IPS-NIHi11 (cell line): ENCODE data around the gene VBP1.
"Not testable (repeated sequence)": the region's sequence is repeated elsewhere in the genome, so short reads cannot be mapped to it uniquely, and the experiment has no call there.

ENCODE experiments used
- DNase-seq: peaks from one replicate; pipeline ENCODE4 v3.0.0; 2012; ENCODE audit warnings: mixed read lengths, low spot score

VBP1 gene

GRCh38 chrX:155216179-155216939 lies at the start of gene VBP1:
Gene VBP1, plus strand, starts transcription at chrX:155216460. Its CDS starts 23 bp downstream, at chrX:155216483.
- DNase-seq, result peak; percentile 91

GRCh38 chrX:155169881-155170280 lies 46.4 kb upstream of the VBP1 start:
- no peak for DNase-seq

- no peak for DNase-seq
Observed at GRCh38 chrX:155179346-155179997, 36.8 kb upstream of the VBP1 start.

- no peak for DNase-seq
Observed at GRCh38 chrX:155188786-155189185, 27.5 kb upstream of the VBP1 start.

- DNase-seq, result no peak
Observed at GRCh38 chrX:155211208-155211607, 5.1 kb upstream of the VBP1 start.

- DNase-seq, result no peak
Observed at GRCh38 chrX:155213731-155214130, 2.5 kb upstream of the VBP1 start.

- DNase-seq, result no peak
Observed at GRCh38 chrX:155215443-155216178, 649 bp upstream of the VBP1 start.

- peak; percentile 3 for DNase-seq
Observed at GRCh38 chrX:155216940-155217440, 730 bp downstream of the VBP1 start.

- DNase-seq, result no peak
Observed at GRCh38 chrX:155218777-155219176, 2.5 kb downstream of the VBP1 start.

- DNase-seq, result no peak
Observed at GRCh38 chrX:155221351-155221750, 5.1 kb downstream of the VBP1 start.

GRCh38 chrX:155223746-155224145 lies 7.5 kb downstream of the VBP1 start:
- not testable (repeated sequence) for DNase-seq

- no peak for DNase-seq
Observed at GRCh38 chrX:155225774-155226173, 9.5 kb downstream of the VBP1 start.

GRCh38 chrX:155231163-155231562 lies 14.9 kb downstream of the VBP1 start:
- DNase-seq, result no peak

GRCh38 chrX:155235891-155236290 lies 19.6 kb downstream of the VBP1 start:
- no peak for DNase-seq

GRCh38 chrX:155237719-155238118 lies 21.5 kb downstream of the VBP1 start:
- no peak for DNase-seq

- DNase-seq, result no peak
Observed at GRCh38 chrX:155242300-155242699, 26.0 kb downstream of the VBP1 start.

- no peak for DNase-seq
Observed at GRCh38 chrX:155246748-155247147, 30.5 kb downstream of the VBP1 start.

GRCh38 chrX:155247497-155247896 lies 31.2 kb downstream of the VBP1 start:
- DNase-seq, result no peak

- no peak for DNase-seq
Observed at GRCh38 chrX:155251391-155251790, 35.1 kb downstream of the VBP1 start.

- DNase-seq, result no peak
Observed at GRCh38 chrX:155259752-155260151, 43.5 kb downstream of the VBP1 start.

- no peak for DNase-seq
Observed at GRCh38 chrX:155262970-155263754, 46.9 kb downstream of the VBP1 start.
